Kidney (tissue), 14 donors: ENCODE measurements around the gene IRF1. TPM values are rescaled to one million over a fixed set of nuclear protein-coding genes. Genes with fewer than 3 reads are reported as not detected.

ENCODE experiments used
- DNase-seq, 5 donors: peaks; one replicate each; pipeline ENCODE4 v3.0.0-alpha.2; 2013 to 2020
- FAIRE-seq: peaks from 2 replicates; lab custom pipeline; 2012; peaks lifted over from hg19 to GRCh38; lab: Jason Lieb, UNC
- H3K27ac ChIP-seq, 2 donors: one replicate each; pipeline ENCODE4 v1.7.0; 2013; ENCODE audit warnings: low read depth in 2 of 2, low read length in 2 of 2, inconsistent platforms in 1 of 2
- H3K27me3 ChIP-seq: one replicate; pipeline ENCODE4 v1.7.1; 2013; ENCODE audit warnings: low read length, inconsistent platforms; ENCODE audit not compliant: control insufficient read depth, insufficient read depth
- H3K36me3 ChIP-seq, 3 donors: one replicate each; pipeline versions ENCODE4 v1.7.0 to v1.7.1; 2013; ENCODE audit warnings: low read length in 3 of 3, control low read depth in 1 of 3, inconsistent platforms in 1 of 3; ENCODE audit not compliant: insufficient read depth in 3 of 3, control insufficient read depth in 2 of 3
- H3K4me1 ChIP-seq, 3 donors: one replicate each; pipeline versions ENCODE4 v1.7.0 to v1.7.1; 2013; ENCODE audit warnings: low read length in 3 of 3, inconsistent platforms in 1 of 3, low read depth in 1 of 3; ENCODE audit not compliant: control insufficient read depth in 2 of 3, insufficient read depth in 2 of 3
- H3K4me3 ChIP-seq, 3 donors: one replicate each; pipeline versions ENCODE4 v1.7.0 to v1.8.1; 2013; ENCODE audit warnings: low read length in 3 of 3, control low read depth in 1 of 3, inconsistent platforms in 1 of 3
- H3K9ac ChIP-seq, 3 donors: one replicate each; pipeline versions ENCODE4 v1.7.0 to v1.7.1; 2013; ENCODE audit warnings: low read length in 3 of 3, control low read depth in 1 of 3, inconsistent platforms in 1 of 3
- H3K9me3 ChIP-seq, 3 donors: one replicate each; pipeline versions ENCODE4 v1.7.0 to v1.7.1; 2013; ENCODE audit warnings: low read length in 3 of 3, control low read depth in 1 of 3, inconsistent platforms in 1 of 3; ENCODE audit not compliant: control insufficient read depth in 2 of 3, insufficient read depth in 1 of 3
- intact Hi-C: fragments of 100-400 bp; cut with DNase I; formaldehyde crosslinking; loops from one replicate; pipeline ENCODE4 v1.11.1; 2022
- polyA plus RNA-seq: library from polyadenylated mRNA; stranded (reverse); fragments of 350-450 nt; fragmentation: Illumina TruSeq; extraction: RNeasy Lipid Tissue Mini Kit (QIAGEN cat#74804); gene quantifications from one replicate; pipeline ENCODE4 v1.2.3, GENCODE V29; 2014; ENCODE audit warnings: low read depth, low replicate concordance; ENCODE audit not compliant: insufficient read depth
- total RNA-seq: library from RNA; stranded (reverse); fragmentation: NEBNext Ultra II Directional; extraction: Animal tissue kit (Norgen Biotek cat#: 25700); gene quantifications from one replicate; pipeline ENCODE4 v1.2.1, GENCODE V29; 2021
- TF ChIP-seq, protein P1 (sequence below): IDR thresholded peaks from 3 replicates; pipeline ENCODE4 v1.5.1; 2012; ENCODE audit warnings: mild to moderate bottlenecking, moderate library complexity, borderline replicate concordance; ENCODE audit not compliant: insufficient read depth; ENCODE audit errors: extremely low read depth
- donor health status: control.
- donor health status: control.
- donor health status: control.
- donor health status: control.
- donor health status: control.
- donor health status: DM: yes; HTN: yes; CAD: no.
- donor health status: Normal renal cell carcinoma (clear cell type).

Gene IRF1
- total and polyA plus RNA-seq, 2 donors from 2014 or later = 20.5 to 55.6 TPM

DNA sequence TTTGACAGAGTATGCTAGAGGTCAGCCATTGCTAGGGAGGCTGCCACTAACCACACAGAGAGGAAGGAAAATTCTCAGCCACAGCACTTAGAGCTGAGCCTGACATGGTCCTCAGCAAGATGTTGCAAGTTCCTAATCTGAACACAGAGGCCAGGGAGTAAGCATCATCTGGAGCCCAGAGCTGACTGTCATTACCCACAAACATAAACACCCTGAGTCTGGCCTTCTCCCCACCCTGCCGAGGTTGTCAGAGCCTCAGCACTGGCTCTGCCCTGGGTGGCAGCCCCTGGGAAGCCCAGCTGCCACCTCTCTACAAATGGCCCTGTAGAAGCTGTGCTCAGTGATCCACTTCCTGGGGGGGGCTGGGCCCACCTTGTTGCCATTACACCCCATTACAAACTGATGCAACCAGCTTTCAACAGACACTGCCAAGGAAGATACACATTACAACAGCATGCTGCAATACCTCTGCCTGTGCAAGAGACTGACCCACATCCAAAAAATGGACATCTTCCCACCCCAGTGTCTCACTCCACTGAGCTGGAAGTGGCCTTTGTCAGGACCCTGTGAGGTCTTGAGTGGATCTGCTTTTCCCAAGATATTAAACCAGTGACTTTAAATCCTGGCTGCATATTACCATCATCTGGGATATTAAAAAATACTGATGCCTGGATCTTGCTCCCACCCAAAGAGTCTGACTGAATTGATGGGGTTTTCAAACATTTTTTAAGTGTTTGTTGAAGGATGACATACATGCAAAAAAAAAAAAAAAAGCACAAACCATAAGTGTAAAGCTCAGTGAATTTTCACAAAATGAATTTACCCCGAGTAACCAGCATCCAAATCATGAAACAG lies 33.0 kb downstream of the IRF1 start:
- FAIRE-seq (no peak), DNase-seq (no peak)
- no peak overlapping the region for H3K4me3 ChIP-seq
- H3K36me3 ChIP-seq = peaks cover 0 to 5% (median 0%) of the 10 kb centered on the region in 3 donors
- H3K4me1 ChIP-seq = peaks cover 0 to 26% (median 0%) of the 10 kb centered on the region in 3 donors
- no peaks in the 10 kb centered on the region for H3K9me3 ChIP-seq
- H3K9ac ChIP-seq = no peak overlapping the region
- no peaks in the 10 kb centered on the region for H3K27me3 ChIP-seq
- H3K27ac ChIP-seq = peak overlapping the region; percentile 29 to 61
- intact Hi-C loops = no loop called here
- TF ChIP-seq, protein P1, sequence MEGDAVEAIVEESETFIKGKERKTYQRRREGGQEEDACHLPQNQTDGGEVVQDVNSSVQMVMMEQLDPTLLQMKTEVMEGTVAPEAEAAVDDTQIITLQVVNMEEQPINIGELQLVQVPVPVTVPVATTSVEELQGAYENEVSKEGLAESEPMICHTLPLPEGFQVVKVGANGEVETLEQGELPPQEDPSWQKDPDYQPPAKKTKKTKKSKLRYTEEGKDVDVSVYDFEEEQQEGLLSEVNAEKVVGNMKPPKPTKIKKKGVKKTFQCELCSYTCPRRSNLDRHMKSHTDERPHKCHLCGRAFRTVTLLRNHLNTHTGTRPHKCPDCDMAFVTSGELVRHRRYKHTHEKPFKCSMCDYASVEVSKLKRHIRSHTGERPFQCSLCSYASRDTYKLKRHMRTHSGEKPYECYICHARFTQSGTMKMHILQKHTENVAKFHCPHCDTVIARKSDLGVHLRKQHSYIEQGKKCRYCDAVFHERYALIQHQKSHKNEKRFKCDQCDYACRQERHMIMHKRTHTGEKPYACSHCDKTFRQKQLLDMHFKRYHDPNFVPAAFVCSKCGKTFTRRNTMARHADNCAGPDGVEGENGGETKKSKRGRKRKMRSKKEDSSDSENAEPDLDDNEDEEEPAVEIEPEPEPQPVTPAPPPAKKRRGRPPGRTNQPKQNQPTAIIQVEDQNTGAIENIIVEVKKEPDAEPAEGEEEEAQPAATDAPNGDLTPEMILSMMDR = no peak

- H3K9me3 ChIP-seq = no peaks in the 10 kb centered on the region
- H3K27me3 ChIP-seq = no peaks in the 10 kb centered on the region
- H3K4me1 ChIP-seq = peaks cover 0 to 24% (median 0%) of the 10 kb centered on the region in 3 donors
- DNase-seq (peak in 1 of 5 donors; percentile 66), FAIRE-seq (no peak)
- intact Hi-C loops = no loop called here
- H3K36me3 ChIP-seq = peaks cover 0 to 5% (median 0%) of the 10 kb centered on the region in 3 donors
- no peak overlapping the region for H3K9ac ChIP-seq
- no peak overlapping the region for H3K4me3 ChIP-seq
- TF ChIP-seq, protein P1 = no peak
- peak overlapping the region; percentile 12 to 76 for H3K27ac ChIP-seq
Observed at GRCh38 chr5:132456987-132457361, 33.6 kb downstream of the IRF1 start.

DNA sequence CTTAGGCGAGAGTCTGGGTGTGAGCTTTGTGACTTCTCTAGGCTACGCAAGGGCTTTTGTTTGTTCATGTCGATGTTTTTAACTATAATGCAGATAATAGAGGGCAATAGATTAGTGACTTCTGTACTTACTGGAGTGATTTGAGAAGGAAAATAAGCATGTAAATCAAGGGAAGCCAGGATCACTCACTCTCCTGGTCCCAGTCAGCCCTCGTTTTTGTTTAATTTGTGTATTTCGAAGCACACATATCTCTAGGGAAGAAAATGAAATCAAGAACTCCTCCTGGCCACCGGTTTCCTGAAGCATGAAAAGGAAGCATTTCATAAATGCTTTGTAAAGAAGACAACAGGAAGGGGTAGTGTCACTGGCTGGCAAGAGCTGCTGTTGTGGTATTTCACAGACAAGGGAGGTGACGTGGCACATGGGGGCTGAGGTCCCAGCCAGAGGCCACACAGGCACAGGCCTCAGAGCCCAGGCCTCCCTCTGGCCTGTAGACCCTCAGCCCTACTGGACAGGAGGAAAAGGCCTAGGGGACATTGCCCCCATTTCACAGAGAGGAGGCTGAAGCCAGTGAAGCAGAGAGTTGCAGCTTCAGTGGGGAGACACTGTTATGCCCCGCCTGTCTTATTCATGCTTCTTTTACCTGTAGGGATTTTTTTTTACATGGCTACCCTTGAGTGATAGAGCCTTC lies 34.1 kb downstream of the IRF1 start:
- DNase-seq (peak in 2 of 5 donors; percentile 47 to 84), FAIRE-seq (no peak)
- TF ChIP-seq, protein P1 = no peak
- peak overlapping the region; percentile 49 to 76 for H3K27ac ChIP-seq
- peaks cover 0 to 5% (median 2%) of the 10 kb centered on the region in 3 donors for H3K36me3 ChIP-seq
- H3K4me3 ChIP-seq = no peak overlapping the region
- intact Hi-C loops = no loop called here
- no peaks in the 10 kb centered on the region for H3K27me3 ChIP-seq
- H3K9me3 ChIP-seq = no peaks in the 10 kb centered on the region
- no peak overlapping the region for H3K9ac ChIP-seq
- H3K4me1 ChIP-seq = peaks cover 0 to 24% (median 0%) of the 10 kb centered on the region in 3 donors
